ENCODE data around the gene SRC.

The SRC gene

DNA sequence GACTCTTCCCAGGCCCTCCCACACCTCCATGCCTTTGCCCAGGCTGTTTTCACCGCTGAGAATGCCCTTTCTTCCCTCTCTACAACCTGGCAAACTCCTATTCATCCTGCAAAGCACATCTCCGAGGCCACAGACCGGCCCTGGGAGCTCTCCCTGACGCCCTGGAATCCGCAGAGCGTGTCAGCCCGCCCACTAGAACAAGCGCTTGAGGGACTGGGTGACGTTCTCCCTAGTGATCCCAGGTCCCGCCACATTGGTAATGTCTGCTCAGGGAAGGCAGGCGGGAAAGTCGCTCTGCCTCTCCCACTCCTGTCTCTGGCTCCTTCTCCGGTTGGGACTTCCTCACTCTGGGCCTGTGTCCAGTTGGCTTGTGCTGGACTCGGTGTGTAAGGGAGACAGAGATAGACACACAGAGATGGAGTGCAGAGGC is 61.6 kb downstream of the SRC start:
- no peak for TF ChIP-seq CTCF (IDR thresholded peaks at IDR 0.05; ENCODE audit: insufficient read depth, low read length, missing control alignments)
- ChIA-PET CTCF (no interaction called here), POLR2A (no interaction called here)
- no peak overlapping the region for H3K4me3 ChIP-seq (ENCODE audit: low read depth, low read length)
- DNase-seq (ENCODE audit: low read depth, low spot score), result no peak

- CTCF ChIA-PET, result no interaction called here
- TF ChIP-seq CTCF (IDR thresholded peaks at IDR 0.05; ENCODE audit: insufficient read depth, low read length, missing control alignments), result no peak
- no peak for DNase-seq (ENCODE audit: low read depth, low spot score)
- POLR2A ChIA-PET, result no interaction called here
- H3K4me3 ChIP-seq (ENCODE audit: low read depth, low read length), result no peak overlapping the region
Observed at GRCh38 chr20:37408302-37409193, 62.6 kb downstream of the SRC start.

- peak overlapping the region; percentile 59 for H3K4me3 ChIP-seq (ENCODE audit: low read depth, low read length)
- DNase-seq (ENCODE audit: low read depth, low spot score), result no peak
- POLR2A ChIA-PET, result no interaction called here
- no peak for TF ChIP-seq CTCF (IDR thresholded peaks at IDR 0.05; ENCODE audit: insufficient read depth, low read length, missing control alignments)
- CTCF ChIA-PET, result no interaction called here
Observed at GRCh38 chr20:37411408-37412219, 65.7 kb downstream of the SRC start.

DNA sequence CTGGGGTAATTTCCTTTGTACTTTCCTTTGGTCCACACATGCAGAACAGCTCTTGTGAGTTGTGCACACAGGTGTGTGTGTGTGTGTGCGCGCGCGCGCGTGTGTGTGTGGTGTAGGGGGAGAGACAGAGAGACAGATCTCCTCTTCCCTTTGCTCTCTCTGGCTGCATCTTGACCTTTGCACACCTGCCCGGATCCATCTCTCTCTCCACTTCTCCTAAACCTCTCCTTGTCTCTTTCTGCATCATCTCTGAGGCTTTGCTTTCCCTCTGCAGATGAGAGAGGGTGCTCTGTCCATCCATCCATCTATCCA is 67.0 kb downstream of the SRC start:
- CTCF ChIA-PET, result interaction anchor here (0.6 to 1.1 kb wide), 2 partner anchors 122 to 125 kb away, joined by 3 read pairs; no protein-coding TSS in a partner anchor
- DNase-seq (ENCODE audit: low read depth, low spot score), result no peak
- no peak for TF ChIP-seq CTCF (IDR thresholded peaks at IDR 0.05; ENCODE audit: insufficient read depth, low read length, missing control alignments)
- no peak overlapping the region for H3K4me3 ChIP-seq (ENCODE audit: low read depth, low read length)
- POLR2A ChIA-PET, result no interaction called here

DNA sequence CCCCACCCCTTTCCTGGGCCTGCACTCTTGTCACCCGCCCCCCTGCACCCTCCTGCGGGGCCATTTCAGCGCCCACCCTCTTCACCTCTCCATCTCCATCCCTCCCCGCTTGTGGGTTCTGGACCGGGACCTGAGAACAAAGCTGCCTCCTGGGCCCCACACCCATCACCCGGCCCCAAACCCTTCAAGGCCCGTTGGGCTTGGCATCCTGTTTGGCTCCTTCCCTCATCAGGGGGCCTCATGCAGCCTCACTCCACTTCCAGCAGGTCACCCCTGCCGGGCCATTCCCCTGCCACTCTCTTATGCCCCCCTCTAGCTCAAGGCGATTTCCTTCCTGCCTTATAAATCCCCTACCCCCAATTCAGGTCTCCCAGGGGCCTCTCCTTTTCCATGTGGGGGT is 67.4 kb downstream of the SRC start:
- POLR2A ChIA-PET, result no interaction called here
- no peak overlapping the region for H3K4me3 ChIP-seq (ENCODE audit: low read depth, low read length)
- CTCF ChIA-PET, result interaction anchor here (0.6 to 1.1 kb wide), 2 partner anchors 122 to 124 kb away, joined by 3 read pairs; no protein-coding TSS in a partner anchor
- DNase-seq (ENCODE audit: low read depth, low spot score), result no peak
- no peak for TF ChIP-seq CTCF (IDR thresholded peaks at IDR 0.05; ENCODE audit: insufficient read depth, low read length, missing control alignments)

All from AG04449 (cell line).